ENCODE measurements around the gene LMO7. TPM values are rescaled to one million over a fixed set of nuclear protein-coding genes. Genes with fewer than 3 reads are reported as not detected.

The LMO7 gene
- total and polyA plus RNA-seq, 2 of the 13 experiments (the other 11 are each of a cell fraction or from before 2014, with no cell fraction given) = 34.0 to 121 TPM

GRCh38 chr13:75760131-75761021 lies 124.2 kb downstream of the LMO7 start (continued):
- no peak for TF ChIP-seq ZNF747 (CRISPR knock-in tag; IDR thresholded peaks at IDR 0.05; ENCODE audit: borderline replicate concordance)
- no peak for TF ChIP-seq PREB (CRISPR knock-in tag; IDR thresholded peaks at IDR 0.05)
- TF ChIP-seq GRHL1 (CRISPR knock-in tag; conservative IDR thresholded peaks at IDR 0.05) = no peak
- TF ChIP-seq E2F1 (CRISPR knock-in tag; IDR thresholded peaks at IDR 0.05) = no peak
- no peak for TF ChIP-seq SRSF4 (IDR thresholded peaks at IDR 0.05; ENCODE audit: low read depth, low read length, poor library complexity, severe bottlenecking)
- no peak for TF ChIP-seq ADNP (CRISPR knock-in tag; IDR thresholded peaks at IDR 0.05)
- no peak for TF ChIP-seq ZBTB2 (CRISPR knock-in tag; IDR thresholded peaks at IDR 0.05; ENCODE audit: low read depth)
- no peak for TF ChIP-seq CBFB (CRISPR knock-in tag; IDR thresholded peaks at IDR 0.05)
- TF ChIP-seq RORA (CRISPR knock-in tag; IDR thresholded peaks at IDR 0.05) = no peak
- TF ChIP-seq SMAD9 (CRISPR knock-in tag; IDR thresholded peaks at IDR 0.05) = no peak
- no peak for TF ChIP-seq PCBP2 (optimal IDR thresholded peaks at IDR 0.05; ENCODE audit: low read depth, low read length, poor library complexity, severe bottlenecking)
- TF ChIP-seq NR2C2 (CRISPR knock-in tag; IDR thresholded peaks at IDR 0.05; ENCODE audit: borderline replicate concordance) = no peak
- TF ChIP-seq ZBTB26 (CRISPR knock-in tag; IDR thresholded peaks at IDR 0.05; ENCODE audit: borderline replicate concordance) = no peak
- no peak for TF ChIP-seq ATF3 (CRISPR knock-in tag; IDR thresholded peaks at IDR 0.05)
- no peak for TF ChIP-seq ISX (CRISPR knock-in tag; conservative IDR thresholded peaks at IDR 0.05)
- TF ChIP-seq ZHX1 (CRISPR knock-in tag; IDR thresholded peaks at IDR 0.05; ENCODE audit: low read depth) = no peak

Data from HepG2 (cell line).